Tibial nerve (tissue), 4 donors: ENCODE measurements around the gene MAP3K1. TPM values are rescaled to one million over a fixed set of nuclear protein-coding genes. Genes with fewer than 3 reads are reported as not detected.

Experiments
- DNase-seq, 2 donors: peaks; one replicate each; pipeline ENCODE4 v3.0.0-alpha.2; 2019; ENCODE audit warnings: low spot score in 2 of 2
- H3K27ac ChIP-seq, 4 donors: fragments of 200-600 bp; sonication (generic) in 3 of 4; one replicate each; pipeline ENCODE4 v1.5.1; 2017 to 2019; ENCODE audit warnings: mild to moderate bottlenecking in 1 of 4
- H3K27me3 ChIP-seq, 2 donors: fragments of 200-600 bp; sonication (generic) in 1 of 2; one replicate each; pipeline versions ENCODE4 v1.5.1 to v1.6.0; 2017 to 2019
- H3K36me3 ChIP-seq, 3 donors: fragments of 200-600 bp; sonication (generic); one replicate each; pipeline ENCODE4 v1.5.1; 2018 to 2019
- H3K4me1 ChIP-seq, 4 donors: fragments of 200-600 bp; sonication (generic) in 3 of 4; one replicate each; pipeline ENCODE4 v1.5.1; 2017 to 2019
- H3K4me3 ChIP-seq, 4 donors: fragments of 200-600 bp; sonication (generic) in 3 of 4; one replicate each; pipeline ENCODE4 v1.5.1; 2017 to 2019; ENCODE audit warnings: mild to moderate bottlenecking in 1 of 4, moderate library complexity in 1 of 4
- H3K9me3 ChIP-seq, 4 donors: fragments of 200-600 bp; sonication (generic) in 3 of 4; one replicate each; pipeline ENCODE4 v1.5.1; 2017 to 2019
- EP300 ChIP-seq, 2 donors: sonication (generic); formaldehyde crosslinking; IDR thresholded peaks; one replicate each; pipeline ENCODE4 v1.6.1; 2017; ENCODE audit warnings: antibody characterized with exemption in 2 of 2, mild to moderate bottlenecking in 1 of 2
- POLR2A ChIP-seq, 2 donors: fragments of 450-650 bp; IDR thresholded peaks; one replicate each; pipeline ENCODE4 v1.6.1; 2017; ENCODE audit warnings: antibody characterized with exemption in 2 of 2, mild to moderate bottlenecking in 2 of 2, moderate library complexity in 2 of 2
- WGBS, 2 donors: methylation state at CpG; one replicate each; pipeline ENCODE4 v1.1.5; 2018; 5-methylcytosine and 5-hydroxymethylcytosine counted together
- total RNA-seq, 4 donors: library from RNA; depleted of rRNA; stranded (reverse); fragments of >200 nt; gene quantifications; one replicate each; pipeline ENCODE4 v1.1.0, GENCODE V29; 2016
- TF ChIP-seq, protein P1 (sequence below), 5 experiments: fragments of 200-600 bp in 3 of 5; fragments of 450-650 bp in 2 of 5; sonication (generic) in 3 of 5; IDR thresholded peaks; one replicate each; pipeline ENCODE4 v1.5.1; 2016 to 2019; ENCODE audit warnings: antibody characterized with exemption in 5 of 5, mild to moderate bottlenecking in 3 of 5, moderate library complexity in 2 of 5

Gene MAP3K1
- total RNA-seq, 4 donors from 2014 or later, result 19.5 to 26.2 (median 22.9) TPM

DNA sequence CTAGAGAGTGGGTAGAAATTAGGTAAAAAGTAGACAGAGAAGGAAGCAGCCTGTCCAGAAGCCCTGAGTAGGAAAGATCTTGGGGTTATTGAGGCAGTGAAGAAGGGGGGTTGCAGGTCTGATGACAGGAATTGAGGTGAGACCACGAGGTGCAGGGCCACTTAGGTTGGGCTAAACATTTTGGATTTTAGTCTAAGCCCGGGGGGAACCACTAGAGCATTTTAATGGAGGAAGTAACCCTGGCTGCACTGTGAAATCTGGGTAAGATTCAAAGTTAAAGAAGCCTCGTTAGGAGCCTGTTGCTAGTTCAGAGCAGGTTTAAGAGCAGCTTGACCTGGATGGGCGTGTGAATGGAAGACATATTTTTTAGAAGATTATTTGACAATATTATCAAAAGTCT, 38.3 kb downstream of the MAP3K1 start:
- WGBS, 2 donors, result 72 to 73% methylated on average over 4 of the region's 4 CpGs
- H3K4me3 ChIP-seq, result no peak overlapping the region
- TF ChIP-seq EP300 (IDR thresholded peaks at IDR 0.05) (no peak), POLR2A (IDR thresholded peaks at IDR 0.05) (no peak)
- TF ChIP-seq, protein P1, sequence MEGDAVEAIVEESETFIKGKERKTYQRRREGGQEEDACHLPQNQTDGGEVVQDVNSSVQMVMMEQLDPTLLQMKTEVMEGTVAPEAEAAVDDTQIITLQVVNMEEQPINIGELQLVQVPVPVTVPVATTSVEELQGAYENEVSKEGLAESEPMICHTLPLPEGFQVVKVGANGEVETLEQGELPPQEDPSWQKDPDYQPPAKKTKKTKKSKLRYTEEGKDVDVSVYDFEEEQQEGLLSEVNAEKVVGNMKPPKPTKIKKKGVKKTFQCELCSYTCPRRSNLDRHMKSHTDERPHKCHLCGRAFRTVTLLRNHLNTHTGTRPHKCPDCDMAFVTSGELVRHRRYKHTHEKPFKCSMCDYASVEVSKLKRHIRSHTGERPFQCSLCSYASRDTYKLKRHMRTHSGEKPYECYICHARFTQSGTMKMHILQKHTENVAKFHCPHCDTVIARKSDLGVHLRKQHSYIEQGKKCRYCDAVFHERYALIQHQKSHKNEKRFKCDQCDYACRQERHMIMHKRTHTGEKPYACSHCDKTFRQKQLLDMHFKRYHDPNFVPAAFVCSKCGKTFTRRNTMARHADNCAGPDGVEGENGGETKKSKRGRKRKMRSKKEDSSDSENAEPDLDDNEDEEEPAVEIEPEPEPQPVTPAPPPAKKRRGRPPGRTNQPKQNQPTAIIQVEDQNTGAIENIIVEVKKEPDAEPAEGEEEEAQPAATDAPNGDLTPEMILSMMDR (IDR thresholded peaks at IDR 0.05), result no peak
- H3K27ac ChIP-seq, result no peak overlapping the region
- no peaks in the 10 kb centered on the region for H3K27me3 ChIP-seq
- H3K9me3 ChIP-seq, result no peaks in the 10 kb centered on the region
- no peak for DNase-seq
- peaks cover 0 to 95% (median 50%) of the 10 kb centered on the region in 4 donors for H3K4me1 ChIP-seq
- H3K36me3 ChIP-seq, result no peaks in the 10 kb centered on the region

DNA sequence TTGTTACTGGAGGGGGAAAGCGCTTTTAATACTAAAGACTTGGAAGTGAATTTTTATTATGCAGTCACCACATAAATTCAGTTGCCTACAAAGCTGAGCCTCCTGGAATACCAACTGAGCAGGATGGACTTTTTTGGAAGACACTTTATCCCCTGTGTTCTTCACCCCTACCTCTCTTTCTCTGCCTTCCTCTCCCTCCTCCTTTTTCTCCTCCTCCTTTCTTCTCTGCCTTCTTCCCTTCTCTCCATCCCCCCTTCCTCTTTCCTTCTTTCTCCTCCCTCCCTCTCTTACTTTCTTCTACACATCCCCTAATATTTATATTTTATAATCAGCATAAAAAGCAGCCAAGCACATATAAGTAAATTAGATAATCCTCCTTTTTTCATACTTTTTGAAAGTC, 39.6 kb downstream of the MAP3K1 start:
- H3K4me3 ChIP-seq, result no peak overlapping the region
- TF ChIP-seq, protein P1 (IDR thresholded peaks at IDR 0.05), result no peak
- TF ChIP-seq EP300 (IDR thresholded peaks at IDR 0.05), result no peak
- DNase-seq, result no peak
- H3K36me3 ChIP-seq, result peaks cover 0 to 3% (median 0%) of the 10 kb centered on the region in 3 donors
- WGBS, 2 donors, result 70 to 95% methylated on average over 1 of the region's 1 CpG
- H3K27ac ChIP-seq, result no peak overlapping the region
- peaks cover 0 to 85% (median 46%) of the 10 kb centered on the region in 4 donors for H3K4me1 ChIP-seq
- H3K27me3 ChIP-seq, result no peaks in the 10 kb centered on the region
- no peaks in the 10 kb centered on the region for H3K9me3 ChIP-seq

DNA sequence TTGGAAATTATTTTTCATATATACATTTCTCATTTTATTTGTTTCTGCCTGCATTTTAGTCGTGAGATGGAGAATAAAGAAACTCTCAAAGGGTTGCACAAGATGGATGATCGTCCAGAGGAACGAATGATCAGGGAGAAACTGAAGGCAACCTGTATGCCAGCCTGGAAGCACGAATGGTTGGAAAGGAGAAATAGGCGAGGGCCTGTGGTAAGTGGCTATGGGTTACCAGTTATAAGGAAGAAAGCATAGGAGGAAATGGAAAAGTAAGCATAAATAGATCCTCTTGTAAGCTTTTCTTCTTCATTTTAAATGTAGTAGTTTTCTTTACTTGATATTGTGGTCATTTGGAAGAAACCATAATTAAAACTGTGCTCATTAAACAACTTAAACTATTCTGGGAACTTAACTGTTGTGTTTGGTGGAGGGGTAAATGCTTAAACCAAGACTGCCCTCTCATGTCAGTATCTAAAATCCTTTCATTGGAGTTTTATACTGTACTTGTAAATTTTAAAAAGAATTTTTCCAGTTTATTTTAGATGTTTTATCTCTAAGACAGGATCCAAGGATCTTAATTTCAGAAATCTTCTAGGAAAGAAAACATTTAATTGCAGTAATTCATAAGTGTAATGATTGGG, 41.3 kb downstream of the MAP3K1 start:
- Histone ChIP-seq H3K27me3 (no peaks in the 10 kb centered on the region), H3K36me3 (peaks cover 0 to 18% (median 0%) of the 10 kb centered on the region in 3 donors), H3K4me1 (peaks cover 0 to 67% (median 37%) of the 10 kb centered on the region in 4 donors), H3K27ac (peak overlapping the region in 1 of 4 donors; percentile 3), H3K4me3 (no peak overlapping the region), H3K9me3 (no peaks in the 10 kb centered on the region)
- TF ChIP-seq, protein P1 (IDR thresholded peaks at IDR 0.05), result peak in 1 of 5 experiments; percentile 13
- no peak for TF ChIP-seq EP300 (IDR thresholded peaks at IDR 0.05)
- WGBS, 2 donors, result 45 to 50% methylated on average over 5 of the region's 5 CpGs
- no peak for DNase-seq

DNA sequence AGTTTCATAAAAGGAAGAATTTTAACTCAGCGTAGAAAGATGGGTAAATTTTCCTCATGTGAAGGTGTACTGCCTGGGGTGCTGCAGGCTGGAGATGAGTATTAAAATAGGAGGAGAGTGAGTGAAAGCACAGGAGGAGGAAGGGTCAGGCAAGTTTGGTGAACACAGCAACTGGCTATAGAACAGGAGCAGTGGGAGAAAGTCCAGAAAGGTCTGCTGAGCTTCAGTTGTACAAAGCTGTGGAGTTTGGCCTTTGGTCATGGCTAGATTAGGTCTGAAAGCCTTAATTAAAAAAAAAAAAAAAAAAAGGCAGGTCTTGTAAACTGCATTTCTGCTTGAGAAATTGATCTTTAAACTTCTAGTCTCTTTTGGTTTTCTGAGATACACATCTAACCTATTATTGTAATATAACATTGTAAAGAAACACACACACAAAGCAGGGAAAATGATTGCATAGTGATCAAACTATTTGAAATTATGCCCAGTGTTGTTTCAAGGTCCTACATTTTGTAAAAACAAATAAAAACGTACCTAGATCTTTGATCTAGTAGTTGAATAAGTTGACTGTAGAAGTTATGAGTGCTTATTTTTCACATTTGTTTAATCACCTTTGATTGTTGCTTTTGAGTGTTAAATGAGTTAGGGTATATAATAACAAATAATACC, 43.6 kb downstream of the MAP3K1 start:
- Histone ChIP-seq H3K9me3 (no peaks in the 10 kb centered on the region), H3K36me3 (peaks cover 0 to 32% (median 0%) of the 10 kb centered on the region in 3 donors), H3K4me1 (peaks cover 0 to 45% (median 22%) of the 10 kb centered on the region in 4 donors), H3K27me3 (no peaks in the 10 kb centered on the region), H3K27ac (no peak overlapping the region), H3K4me3 (no peak overlapping the region)
- DNase-seq, result no peak
- 62 to 67% methylated on average over 2 of the region's 2 CpGs for WGBS, 2 donors
- TF ChIP-seq, protein P1 (IDR thresholded peaks at IDR 0.05), result no peak
- no peak for TF ChIP-seq EP300 (IDR thresholded peaks at IDR 0.05)
- no peak for TF ChIP-seq POLR2A (IDR thresholded peaks at IDR 0.05)

DNA sequence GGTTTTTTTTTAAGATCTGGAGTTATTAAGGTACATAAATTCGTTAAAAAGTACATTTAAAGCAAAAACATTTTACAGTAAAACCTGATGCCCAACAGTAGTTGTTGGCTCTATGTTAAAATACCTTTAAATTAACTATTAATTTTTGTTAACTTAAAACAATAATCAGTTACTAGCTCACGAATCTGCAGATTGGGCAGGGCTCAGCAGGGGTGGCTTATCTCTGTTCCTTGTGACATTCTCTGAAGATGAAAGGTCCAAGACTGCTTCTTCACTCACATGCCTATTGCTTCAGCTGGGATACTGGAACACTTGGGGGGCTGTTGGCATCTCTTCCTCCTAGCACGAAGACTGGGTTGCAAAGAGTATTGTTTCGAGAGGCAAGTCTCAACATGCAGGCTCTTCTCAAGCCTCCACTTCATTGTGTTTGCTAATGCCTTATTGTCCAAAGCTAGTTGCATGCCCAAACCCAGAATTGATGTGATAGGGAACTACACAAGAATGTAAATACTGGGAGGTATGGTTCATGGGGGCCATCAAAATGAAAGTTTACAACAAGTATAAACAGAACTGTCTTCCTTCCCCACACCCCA, 46.6 kb downstream of the MAP3K1 start:
- Histone ChIP-seq H3K27ac (no peak overlapping the region), H3K4me3 (no peak overlapping the region), H3K4me1 (peaks cover 0 to 14% (median 5%) of the 10 kb centered on the region in 4 donors), H3K9me3 (no peaks in the 10 kb centered on the region), H3K36me3 (peaks cover 0 to 53% (median 0%) of the 10 kb centered on the region in 3 donors), H3K27me3 (no peaks in the 10 kb centered on the region)
- 87 to 88% methylated on average over 4 of the region's 4 CpGs for WGBS, 2 donors
- TF ChIP-seq, protein P1 (IDR thresholded peaks at IDR 0.05), result no peak
- TF ChIP-seq EP300 (IDR thresholded peaks at IDR 0.05) (no peak), POLR2A (IDR thresholded peaks at IDR 0.05) (no peak)
- DNase-seq, result no peak
